HepG2 (cell line): ENCODE measurements around the gene MT1G. TPM values are rescaled to one million over a fixed set of nuclear protein-coding genes. Genes with fewer than 3 reads are reported as not detected.
A peak's percentile ranks its signal among the peaks of the same experiment; 100 is the strongest.

Source experiments
- ERF ChIP-seq: IDR thresholded peaks from 2 replicates; pipeline ENCODE4 v1.6.1; 2018; ENCODE audit warnings: missing biosample characterization, missing genetic modification reagents
- GZF1 ChIP-seq: sonication (generic); formaldehyde crosslinking; IDR thresholded peaks from 2 replicates; pipeline ENCODE4 v1.5.1; 2020; ENCODE audit warnings: mild to moderate bottlenecking, missing genetic modification reagents
- HDAC2 ChIP-seq: sonication (generic); formaldehyde crosslinking; IDR thresholded peaks from 2 replicates; pipeline ENCODE4 v1.4.0; 2020; ENCODE audit warnings: missing genetic modification reagents
- HNF4G ChIP-seq, 2 experiments: sonication (generic) in 1 of 2; formaldehyde crosslinking in 1 of 2; IDR thresholded peaks; 2 replicates each; pipeline versions ENCODE4 v1.4.0 to v1.6.1; 2011 to 2020; ENCODE audit warnings: borderline replicate concordance in 2 of 2, low read depth in 2 of 2, mild to moderate bottlenecking in 2 of 2, low read length in 1 of 2, missing genetic modification reagents in 1 of 2, moderate library complexity in 1 of 2
- NR2C2 ChIP-seq: sonication (generic); formaldehyde crosslinking; IDR thresholded peaks from 2 replicates; pipeline ENCODE4 v1.4.0; 2020; ENCODE audit warnings: missing genetic modification reagents, mild to moderate bottlenecking, moderate library complexity, borderline replicate concordance
- NR3C1 ChIP-seq: sonication (generic); formaldehyde crosslinking; IDR thresholded peaks from 2 replicates; pipeline ENCODE4 v1.4.0; 2020; ENCODE audit warnings: missing genetic modification reagents
- PCBP2 ChIP-seq: fragments of 200-400 bp; formaldehyde crosslinking; optimal IDR thresholded peaks from 2 replicates; pipeline ENCODE3; 2018; ENCODE audit warnings: low read length, low read depth; ENCODE audit not compliant: poor library complexity, severe bottlenecking
- PRDM15 ChIP-seq: sonication (generic); formaldehyde crosslinking; IDR thresholded peaks from 2 replicates; pipeline ENCODE4 v1.4.0; 2020; ENCODE audit warnings: missing genetic modification reagents
- RBFOX2 ChIP-seq: fragments of 200-400 bp; formaldehyde crosslinking; IDR thresholded peaks from 2 replicates; pipeline ENCODE4 v1.6.1; 2017; ENCODE audit warnings: low read depth, mild to moderate bottlenecking, low read length
- TAF15 ChIP-seq: fragments of 200-400 bp; formaldehyde crosslinking; IDR thresholded peaks from one replicate; pipeline ENCODE4 v1.6.1; 2018; ENCODE audit warnings: mild to moderate bottlenecking, low read depth, low read length; ENCODE audit not compliant: poor library complexity, severe bottlenecking
- U2AF1 ChIP-seq: fragments of 200-400 bp; formaldehyde crosslinking; optimal IDR thresholded peaks from 2 replicates; pipeline ENCODE3; 2017; ENCODE audit warnings: mild to moderate bottlenecking, low read depth, low read length
- UBTF ChIP-seq: sonication (generic); formaldehyde crosslinking; IDR thresholded peaks from 2 replicates; pipeline ENCODE4 v1.4.0; 2020; ENCODE audit warnings: mild to moderate bottlenecking, missing genetic modification reagents
- ZBTB37 ChIP-seq: sonication (generic); formaldehyde crosslinking; IDR thresholded peaks from 2 replicates; pipeline ENCODE4 v1.4.0; 2020; ENCODE audit warnings: mild to moderate bottlenecking, missing genetic modification reagents
- ZNF280D ChIP-seq: sonication (generic); formaldehyde crosslinking; IDR thresholded peaks from 2 replicates; pipeline ENCODE4 v1.5.1; 2020; ENCODE audit warnings: mild to moderate bottlenecking, missing genetic modification reagents
- ZNF451 ChIP-seq: sonication (generic); formaldehyde crosslinking; IDR thresholded peaks from 2 replicates; pipeline ENCODE4 v1.5.0; 2020; ENCODE audit warnings: mild to moderate bottlenecking, missing genetic modification reagents
- ZNF616 ChIP-seq: sonication (generic); formaldehyde crosslinking; IDR thresholded peaks from 2 replicates; pipeline ENCODE4 v1.5.0; 2020; ENCODE audit warnings: low read depth, mild to moderate bottlenecking, missing genetic modification reagents
- ZNF768 ChIP-seq: sonication (generic); formaldehyde crosslinking; IDR thresholded peaks from 2 replicates; pipeline ENCODE4 v1.4.0; 2020; ENCODE audit warnings: missing genetic modification reagents
- polyA plus RNA-seq, 8 experiments: library from polyadenylated mRNA; depleted of rRNA in 3 of 8; stranded (reverse) in 7 of 8; unstranded in 1 of 8; fragments of >200 nt; fragmentation: Illumina TruSeq in 4 of 8; extraction: Trizol in 4 of 8; gene quantifications; 2 replicates each; pipeline versions ENCODE4 v1.2.1 to v1.2.3, GENCODE V29; 2011 to 2016; ENCODE audit warnings: low read depth in 4 of 8, missing spikeins in 1 of 8, mixed read lengths in 1 of 8; ENCODE audit not compliant: insufficient read depth in 1 of 8
- total RNA-seq, 5 experiments: library from RNA; depleted of rRNA; stranded (reverse); fragments of >200 nt; fragmentation: Illumina TruSeq; extraction: Trizol; gene quantifications; 2 replicates each; pipeline ENCODE4 v1.2.3, GENCODE V29; 2016; ENCODE audit warnings: low read depth in 1 of 5

MT1G gene
- total and polyA plus RNA-seq, 2 of the 13 experiments (the other 11 are each of a cell fraction or from before 2014, with no cell fraction given) = 3.6 to 377 TPM

- TF ChIP-seq ZBTB37 = no peak
- TF ChIP-seq NR2C2 = no peak
- no peak for TF ChIP-seq RBFOX2
- no peak for TF ChIP-seq ZNF616 (CRISPR knock-in tag)
- no peak for TF ChIP-seq NR3C1 (CRISPR knock-in tag)
- TF ChIP-seq U2AF1 = no peak
- no peak for TF ChIP-seq HDAC2 (CRISPR knock-in tag)
- no peak for TF ChIP-seq HNF4G (IDR thresholded peaks at IDR 0.05; ENCODE audit: borderline replicate concordance, low read depth, low read length)
- no peak for TF ChIP-seq HNF4G (CRISPR knock-in tag; IDR thresholded peaks at IDR 0.05; ENCODE audit: borderline replicate concordance, low read depth)
- no peak for TF ChIP-seq TAF15
- 0 out of 2 replicates have a peak, but pooled peaks have one; percentile 24 for TF ChIP-seq ZNF451 (CRISPR knock-in tag)
- no peak for TF ChIP-seq GZF1 (CRISPR knock-in tag)
- TF ChIP-seq PRDM15 (CRISPR knock-in tag) = no peak
- no peak for TF ChIP-seq PCBP2
- TF ChIP-seq ZNF768 (CRISPR knock-in tag) = 0 out of 2 replicates have a peak, but pooled peaks have one; percentile 66
- TF ChIP-seq ZNF280D = no peak; the same call in 1 of the 2 replicates
- peak; percentile 24; the same call in 1 of the 2 replicates for TF ChIP-seq UBTF (CRISPR knock-in tag)
- TF ChIP-seq ERF (CRISPR knock-in tag) = peak; percentile 30; the same call in 1 of the 2 replicates
These were observed 35.6 kb downstream of the MT1G start, which contains the start of gene MT1M (continued) for GRCh38 chr16:56632156-56632847.
